ENCODE data around the gene DOK6. TPM values are rescaled to one million over a fixed set of nuclear protein-coding genes. Genes with fewer than 3 reads are reported as not detected.

DOK6 gene
- total RNA-seq, 1 experiment from 2014 or later, result not detected

- DNase-seq (ENCODE audit: low spot score), result no peak
Observed at GRCh38 chr18:69747388-69747787, 346.7 kb downstream of the DOK6 start.

- DNase-seq (ENCODE audit: low spot score), result no peak
Observed at GRCh38 chr18:69752737-69753380, 352.2 kb downstream of the DOK6 start.

- DNase-seq (ENCODE audit: low spot score), result no peak
Observed at GRCh38 chr18:69754108-69754507, 353.4 kb downstream of the DOK6 start.

- DNase-seq (ENCODE audit: low spot score), result no peak
Observed at GRCh38 chr18:69755041-69755440, 354.4 kb downstream of the DOK6 start.

GRCh38 chr18:69755856-69756496, 355.3 kb downstream of the DOK6 start:
- DNase-seq (ENCODE audit: low spot score), result no peak

GRCh38 chr18:69757733-69758132, 357.0 kb downstream of the DOK6 start:
- DNase-seq (ENCODE audit: low spot score), result no peak

GRCh38 chr18:69758458-69758857, 357.8 kb downstream of the DOK6 start:
- DNase-seq (ENCODE audit: low spot score), result no peak

- no peak for DNase-seq (ENCODE audit: low spot score)
Observed at GRCh38 chr18:69759046-69759445, 358.4 kb downstream of the DOK6 start.

GRCh38 chr18:69763002-69763401, 362.3 kb downstream of the DOK6 start:
- no peak for DNase-seq (ENCODE audit: low spot score)

- DNase-seq (ENCODE audit: low spot score), result no peak
Observed at GRCh38 chr18:69763821-69764220, 363.1 kb downstream of the DOK6 start.

GRCh38 chr18:69770238-69770637, 369.6 kb downstream of the DOK6 start:
- DNase-seq (ENCODE audit: low spot score), result no peak

- no peak for DNase-seq (ENCODE audit: low spot score)
Observed at GRCh38 chr18:69774831-69775230, 374.1 kb downstream of the DOK6 start.

- no peak for DNase-seq (ENCODE audit: low spot score)
Observed at GRCh38 chr18:69777248-69777647, 376.6 kb downstream of the DOK6 start.

- no peak for DNase-seq (ENCODE audit: low spot score)
Observed at GRCh38 chr18:69778680-69779079, 378.0 kb downstream of the DOK6 start.

- no peak for DNase-seq (ENCODE audit: low spot score)
Observed at GRCh38 chr18:69780851-69781250, 380.2 kb downstream of the DOK6 start.

- no peak for DNase-seq (ENCODE audit: low spot score)
Observed at GRCh38 chr18:69784815-69785214, 384.1 kb downstream of the DOK6 start.

- DNase-seq (ENCODE audit: low spot score), result no peak
Observed at GRCh38 chr18:69785466-69785865, 384.8 kb downstream of the DOK6 start.

GRCh38 chr18:69786427-69786826, 385.7 kb downstream of the DOK6 start:
- no peak for DNase-seq (ENCODE audit: low spot score)

- no peak for DNase-seq (ENCODE audit: low spot score)
Observed at GRCh38 chr18:69787825-69788547, 387.3 kb downstream of the DOK6 start.

- DNase-seq (ENCODE audit: low spot score), result no peak
Observed at GRCh38 chr18:69789794-69790193, 389.1 kb downstream of the DOK6 start.

- no peak for DNase-seq (ENCODE audit: low spot score)
Observed at GRCh38 chr18:69790649-69791048, 390.0 kb downstream of the DOK6 start.

- DNase-seq (ENCODE audit: low spot score), result no peak
Observed at GRCh38 chr18:69795791-69796190, 395.1 kb downstream of the DOK6 start.
